GM12873 (cell line): ENCODE data around the gene HELZ.

Experiments used
- CTCF ChIP-seq: IDR thresholded peaks from 2 replicates; pipeline ENCODE4 v1.5.1; 2012; ENCODE audit warnings: low read depth, mild to moderate bottlenecking, moderate library complexity, low read length, control low read depth; ENCODE audit not compliant: insufficient read depth; ENCODE audit errors: missing control alignments

The HELZ gene

GRCh38 chr17:67274466-67274865, 29.5 kb upstream of the HELZ start:
- TF ChIP-seq CTCF: no peak

GRCh38 chr17:67273900-67274299, 28.9 kb upstream of the HELZ start:
- no peak for TF ChIP-seq CTCF

GRCh38 chr17:67272312-67273047, 27.5 kb upstream of the HELZ start:
- peak; percentile 58 for TF ChIP-seq CTCF

- TF ChIP-seq CTCF: no peak
Measured at GRCh38 chr17:67270416-67270815, 25.4 kb upstream of the HELZ start.

GRCh38 chr17:67266496-67266895, 21.5 kb upstream of the HELZ start:
- no peak for TF ChIP-seq CTCF

- no peak for TF ChIP-seq CTCF
Measured at GRCh38 chr17:67265436-67266019, 20.5 kb upstream of the HELZ start.

- TF ChIP-seq CTCF: no peak
Measured at GRCh38 chr17:67262435-67263117, 17.6 kb upstream of the HELZ start.
